OCI-LY1 (cell line): Measurements from ENCODE around the gene VWA8.

Experiments
- CTCF ChIP-seq: fragments of 200-600 bp; sonication (generic), shearing (Covaris generic); IDR thresholded peaks from 2 replicates; pipeline ENCODE4 v1.5.1; 2017; ENCODE audit warnings: mild to moderate bottlenecking, antibody characterized with exemption, low read length, moderate library complexity, mixed read lengths
- EZH2 ChIP-seq: fragments of 200-600 bp; sonication (generic), shearing (Covaris generic); IDR thresholded peaks from 2 replicates; pipeline ENCODE4 v1.8.0; 2017; ENCODE audit warnings: borderline replicate concordance, mixed run types, mild to moderate bottlenecking, antibody characterized with exemption, low read length, moderate library complexity, mixed read lengths

DNA sequence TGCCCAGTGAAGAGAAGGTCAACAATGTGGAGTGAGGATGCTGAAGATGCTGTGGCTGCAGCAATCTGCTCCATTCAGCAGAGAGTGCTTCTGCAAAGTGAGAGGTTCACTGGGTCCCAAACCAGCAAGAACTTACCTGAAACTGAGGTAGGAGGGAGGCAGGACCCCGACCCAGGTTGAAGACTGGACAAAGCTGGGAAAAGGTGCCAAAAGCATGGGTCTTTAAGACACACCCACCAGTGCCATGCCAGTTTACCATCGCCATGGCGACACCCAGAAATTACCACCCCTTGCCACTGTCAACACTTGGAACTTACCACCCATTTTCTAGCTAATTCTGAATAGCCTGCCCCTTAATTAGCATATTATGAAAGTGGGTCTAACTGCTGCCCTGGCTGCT lies 432.9 kb downstream of the VWA8 start:
- no peak for TF ChIP-seq CTCF
- TF ChIP-seq EZH2: no peak
